HG03135 (cell line): ENCODE results near the gene CELSR1.
"Not testable (repeated sequence)": the region's sequence is repeated elsewhere in the genome, so short reads cannot be mapped to it uniquely, and the experiment has no call there.

Experiments
- ATAC-seq: cut with Tn5 transposase; IDR thresholded peaks from one replicate; pipeline ENCODE4 v1.9.1; 2021; ENCODE audit warnings: mild to moderate bottlenecking, moderate library complexity; ENCODE audit not compliant: unreplicated experiment

CELSR1 gene

GRCh38 chr22:46402505-46402904 lies 134.9 kb downstream of the CELSR1 start:
- ATAC-seq: no peak

- ATAC-seq: no peak
Observed at GRCh38 chr22:46401370-46401769, 136.1 kb downstream of the CELSR1 start.

DNA sequence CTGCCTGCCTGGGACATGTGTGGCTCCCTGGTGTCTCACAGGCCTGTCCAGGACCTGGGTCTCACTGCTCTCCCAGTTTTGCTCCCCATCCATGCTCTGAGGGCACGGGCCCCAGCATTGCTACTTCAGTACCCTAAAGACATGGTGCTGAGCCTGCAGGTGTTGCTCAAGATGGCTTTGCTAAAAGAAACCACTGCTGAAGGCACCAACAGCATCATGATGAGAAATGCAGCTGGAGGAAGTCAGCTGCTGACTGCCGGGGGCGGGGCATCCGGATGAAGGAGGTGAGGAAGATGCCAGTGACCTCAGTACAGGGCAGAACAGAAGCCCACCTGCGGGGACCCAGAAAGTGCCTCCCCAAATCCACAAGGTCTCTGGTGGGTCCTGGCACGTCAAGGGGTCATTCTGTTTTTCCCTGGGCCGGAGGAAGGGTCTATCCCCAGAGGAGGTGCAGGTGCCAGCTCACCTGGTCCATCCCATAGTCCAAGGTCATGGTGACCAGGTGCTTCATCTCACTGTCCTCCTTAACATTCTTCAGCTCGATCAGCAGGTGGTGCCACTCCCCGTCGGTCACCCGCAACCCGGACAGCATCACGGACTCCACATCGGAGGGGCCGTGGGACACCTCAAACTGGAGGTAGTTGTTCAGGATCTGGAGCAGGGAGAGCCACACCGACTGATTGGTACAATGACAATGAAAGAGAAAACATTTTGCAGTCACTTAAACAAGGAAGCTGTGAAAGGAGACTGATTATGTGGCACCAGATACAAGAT lies 138.0 kb downstream of the CELSR1 start:
- ATAC-seq: no peak

DNA sequence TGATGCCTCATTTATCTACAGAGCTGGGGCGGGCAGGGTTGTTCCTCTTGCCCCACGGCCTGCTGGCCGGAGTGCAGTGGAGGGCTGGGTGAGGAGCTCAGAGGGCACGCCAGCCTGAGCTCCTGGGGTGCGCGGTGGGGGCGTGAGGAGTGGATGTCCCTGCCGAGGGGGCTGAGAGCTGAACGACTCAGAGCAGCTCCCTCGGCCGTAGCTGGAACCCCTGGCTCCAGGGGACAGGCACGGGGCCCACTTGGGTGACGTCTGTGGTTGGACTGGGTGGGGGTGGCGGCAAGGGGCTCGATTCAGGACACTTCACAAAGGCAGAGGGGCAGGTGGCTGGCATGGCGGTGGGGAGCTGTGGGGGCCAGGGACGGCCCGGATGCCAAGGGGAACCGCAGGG lies 139.5 kb downstream of the CELSR1 start:
- no peak for ATAC-seq

- ATAC-seq: no peak
Observed at GRCh38 chr22:46397514-46397913, 139.9 kb downstream of the CELSR1 start.

DNA sequence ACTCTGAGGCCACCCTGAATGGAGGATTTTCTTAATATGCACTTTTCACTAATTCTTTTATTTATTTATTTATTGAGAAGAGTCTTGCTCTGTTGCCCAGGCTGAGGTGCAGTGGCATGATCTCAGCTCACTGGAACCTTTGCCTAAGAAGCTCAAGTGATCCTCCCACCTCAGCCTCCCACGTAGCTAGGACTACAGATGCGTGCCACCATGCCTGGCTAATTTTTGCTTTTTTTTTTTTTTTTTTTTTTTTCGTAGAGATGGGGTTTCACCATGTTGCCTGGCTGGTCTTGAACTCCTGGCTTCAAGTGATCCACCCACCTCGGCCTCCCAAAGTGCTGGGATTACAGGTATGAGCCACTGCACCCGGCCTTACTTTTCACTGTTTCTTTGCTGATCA lies 140.4 kb downstream of the CELSR1 start:
- ATAC-seq: not testable (repeated sequence)

DNA sequence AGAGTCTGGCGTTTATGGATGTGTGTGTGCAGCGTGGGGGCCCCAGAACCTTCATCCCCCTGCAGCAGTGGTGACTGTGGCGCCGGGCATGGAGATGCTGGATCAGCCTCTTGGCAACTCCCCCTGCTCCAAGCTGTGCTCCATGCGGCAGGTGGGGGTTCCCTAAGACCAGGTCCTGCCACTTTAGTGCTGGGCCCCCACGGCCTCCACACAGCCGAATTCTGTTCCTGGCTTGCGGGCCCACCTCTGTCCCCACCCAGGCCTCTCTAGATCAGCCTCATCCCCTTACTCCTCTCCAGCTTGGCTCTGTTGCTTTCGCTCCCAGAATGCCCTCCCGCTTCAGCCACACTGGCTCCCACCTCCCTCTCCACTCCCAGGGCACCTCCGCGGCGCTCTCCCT lies 142.3 kb downstream of the CELSR1 start:
- no peak for ATAC-seq

GRCh38 chr22:46394622-46395021 lies 142.8 kb downstream of the CELSR1 start:
- ATAC-seq: no peak

DNA sequence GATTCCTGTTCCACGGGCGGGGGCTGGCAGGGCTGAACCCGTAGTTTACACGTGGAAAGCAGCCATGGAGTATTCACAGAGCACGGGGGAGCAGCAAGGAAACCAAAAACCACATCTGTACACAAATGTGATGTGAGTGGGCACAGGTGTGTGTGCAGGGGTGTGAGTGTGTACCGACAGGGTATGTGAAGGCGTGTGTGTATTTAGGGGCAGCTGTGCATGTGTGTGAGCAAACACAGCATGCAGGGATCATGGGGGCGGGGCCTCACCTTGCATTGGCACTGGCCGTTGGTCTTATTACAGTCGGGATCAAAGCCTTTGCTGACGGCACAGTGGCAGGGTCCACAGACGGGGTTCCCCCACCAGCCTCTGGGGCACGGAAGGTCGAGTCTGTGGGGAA lies 143.5 kb downstream of the CELSR1 start:
- ATAC-seq: no peak

DNA sequence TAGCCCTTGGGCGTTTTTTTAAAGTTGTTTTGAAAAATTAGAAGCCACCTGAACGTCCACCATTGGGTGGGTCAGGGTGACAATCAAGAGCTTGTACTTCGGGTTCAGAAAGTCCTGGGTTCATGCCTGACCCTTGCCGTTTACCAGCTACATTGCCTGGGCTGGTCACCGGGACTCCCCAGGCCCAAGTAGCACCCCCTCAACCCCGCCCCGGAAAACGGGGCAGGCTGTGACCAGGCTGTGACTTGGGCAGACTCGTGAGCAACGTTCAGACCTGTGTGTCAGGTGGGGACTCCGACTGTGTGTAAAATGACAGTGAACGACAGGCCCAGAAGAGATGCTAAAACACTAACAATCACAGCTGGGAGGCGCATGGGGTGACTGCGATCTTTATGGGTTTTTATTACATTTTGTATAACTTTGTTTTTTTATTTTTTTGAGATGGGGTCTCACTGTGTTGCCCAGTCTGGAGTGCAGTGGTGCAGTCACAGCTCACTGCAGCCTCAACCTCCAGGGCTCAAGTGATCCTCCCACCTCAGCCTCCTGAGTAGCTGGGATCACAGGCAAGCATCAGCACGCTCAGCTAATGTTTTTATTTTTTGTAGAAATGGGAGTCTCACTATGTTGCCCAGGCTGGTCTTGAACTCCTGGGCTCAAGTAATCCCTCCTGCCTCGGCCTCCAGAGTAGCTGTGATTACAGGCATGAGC lies 145.1 kb downstream of the CELSR1 start:
- no peak for ATAC-seq

DNA sequence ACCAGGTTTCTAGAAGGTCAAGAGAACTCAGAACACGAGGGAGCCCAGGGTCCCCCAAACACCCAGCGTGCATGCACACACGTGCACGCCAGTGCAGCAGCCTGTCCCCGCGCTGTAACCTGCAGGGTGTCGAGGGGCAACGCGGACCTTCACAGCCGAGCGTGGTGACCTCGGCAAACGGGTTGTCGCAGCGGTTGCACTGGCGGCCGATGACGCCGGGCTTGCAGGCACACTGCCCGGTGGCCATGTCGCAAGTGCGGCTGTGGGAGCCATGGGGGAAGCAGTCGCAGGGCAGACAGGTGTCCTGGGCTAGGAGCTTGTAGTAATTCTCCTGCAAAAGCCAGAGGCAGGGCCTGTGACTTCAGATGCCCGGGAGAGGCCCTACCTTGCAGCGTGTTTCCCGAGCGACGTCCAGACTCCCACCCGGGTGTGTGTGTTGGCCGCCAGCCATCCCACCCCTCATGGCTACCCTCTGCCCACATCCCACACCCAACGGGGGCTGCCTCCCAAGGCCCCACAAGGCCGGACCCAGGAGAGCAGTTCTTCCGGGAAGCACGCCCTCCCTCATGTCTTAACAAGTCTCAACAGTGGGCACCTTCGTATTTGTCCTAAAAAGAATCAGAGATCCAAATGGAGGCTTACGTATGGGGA lies 145.8 kb downstream of the CELSR1 start:
- ATAC-seq: no peak

DNA sequence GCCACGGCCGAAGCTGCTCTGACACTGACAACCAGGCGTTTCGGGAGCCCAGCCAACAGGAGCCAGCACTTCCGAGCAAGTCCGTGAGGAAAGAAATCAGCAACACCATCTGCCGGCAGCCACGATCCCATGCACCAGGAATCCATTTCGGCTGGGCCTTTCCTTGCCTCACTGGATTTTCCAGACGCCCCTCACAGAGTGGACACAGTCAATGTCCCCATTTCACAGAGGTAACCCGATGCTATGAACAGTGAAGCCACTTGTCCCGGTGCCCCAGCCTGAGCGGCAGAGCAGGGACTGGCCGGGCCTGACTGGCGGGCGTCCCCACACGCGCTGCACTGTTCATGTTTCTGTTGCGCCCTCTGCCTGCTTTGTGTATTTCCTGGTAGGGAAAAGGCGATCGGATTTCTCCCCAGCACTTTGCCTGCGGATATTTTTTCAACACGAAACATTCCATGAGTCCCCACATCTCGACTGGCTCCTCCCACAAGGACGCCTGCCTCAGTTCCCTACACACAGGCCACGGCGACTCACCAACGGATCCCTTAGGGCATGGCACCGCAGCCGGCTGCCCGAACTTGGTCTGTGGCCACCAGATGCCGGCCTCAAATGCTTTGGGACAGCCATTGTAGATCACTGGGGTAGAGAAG lies 146.6 kb downstream of the CELSR1 start:
- no peak for ATAC-seq

DNA sequence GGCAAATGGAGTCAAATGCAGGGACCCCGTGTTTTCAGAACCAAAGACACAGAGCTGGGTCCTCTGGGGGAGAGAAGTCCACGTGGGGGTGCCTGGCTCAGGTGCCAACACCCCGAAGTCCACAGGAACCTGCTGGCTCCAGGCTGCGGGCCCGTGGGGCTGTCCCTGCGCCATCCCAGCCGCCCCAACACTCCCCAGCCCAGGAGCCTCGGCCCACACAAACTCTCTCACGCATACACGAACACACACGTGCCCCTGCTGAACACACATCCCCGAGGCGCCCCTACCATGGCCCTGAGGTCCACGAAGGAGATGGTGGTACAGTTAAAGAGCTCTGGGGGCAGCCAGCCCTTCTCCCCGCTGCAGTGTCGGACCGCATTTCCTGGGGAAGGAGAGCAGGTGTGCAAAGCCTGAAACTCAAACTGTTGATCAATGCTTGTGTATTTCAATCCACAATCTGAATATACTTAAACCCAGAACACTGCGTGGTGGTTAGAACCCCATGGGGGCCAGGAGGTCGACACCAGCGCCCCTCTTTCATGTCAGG lies 147.2 kb downstream of the CELSR1 start:
- no peak for ATAC-seq

DNA sequence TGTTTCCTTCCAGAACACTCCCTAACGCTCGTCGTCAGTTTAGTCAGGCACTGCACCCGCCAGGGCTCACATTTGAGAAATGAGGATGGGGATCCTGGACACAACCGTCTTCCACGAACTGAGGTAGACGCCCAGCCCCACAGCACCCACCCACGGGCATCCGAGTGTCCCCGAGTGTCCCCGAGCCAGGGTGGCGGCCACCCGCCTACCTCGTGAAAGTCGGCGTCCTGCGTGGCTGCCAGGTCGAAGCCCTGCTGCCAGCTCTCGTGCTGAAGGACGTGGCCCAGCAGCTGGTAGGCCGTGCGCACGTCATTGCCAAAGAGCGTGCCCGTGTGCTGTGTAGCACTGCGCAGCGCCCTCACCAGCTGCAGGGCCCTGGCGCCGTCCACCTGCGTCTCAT lies 148.3 kb downstream of the CELSR1 start:
- no peak for ATAC-seq

DNA sequence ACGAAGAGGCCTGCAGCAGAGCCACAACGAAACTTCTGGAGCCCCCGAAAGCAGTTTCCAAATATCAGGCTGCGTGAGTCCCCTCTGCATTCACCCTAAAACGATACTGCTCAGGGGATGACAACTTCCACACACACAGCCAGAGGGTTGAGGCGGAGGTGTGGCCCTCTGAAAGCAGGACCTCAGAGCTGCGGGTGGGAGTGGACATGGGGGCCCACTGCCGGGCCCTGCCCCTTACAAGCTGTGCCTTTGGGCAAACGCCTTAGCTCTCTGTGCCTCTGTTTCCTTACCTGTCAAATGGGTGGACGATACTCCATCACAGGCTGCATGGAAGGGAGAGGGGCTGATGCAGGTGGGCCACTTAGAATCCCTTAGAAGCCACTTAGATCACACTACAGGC lies 148.8 kb downstream of the CELSR1 start:
- ATAC-seq: no peak

- no peak for ATAC-seq
Observed at GRCh38 chr22:46387748-46388147, 149.7 kb downstream of the CELSR1 start.

- ATAC-seq: no peak
Observed at GRCh38 chr22:46386312-46386711, 151.1 kb downstream of the CELSR1 start.

DNA sequence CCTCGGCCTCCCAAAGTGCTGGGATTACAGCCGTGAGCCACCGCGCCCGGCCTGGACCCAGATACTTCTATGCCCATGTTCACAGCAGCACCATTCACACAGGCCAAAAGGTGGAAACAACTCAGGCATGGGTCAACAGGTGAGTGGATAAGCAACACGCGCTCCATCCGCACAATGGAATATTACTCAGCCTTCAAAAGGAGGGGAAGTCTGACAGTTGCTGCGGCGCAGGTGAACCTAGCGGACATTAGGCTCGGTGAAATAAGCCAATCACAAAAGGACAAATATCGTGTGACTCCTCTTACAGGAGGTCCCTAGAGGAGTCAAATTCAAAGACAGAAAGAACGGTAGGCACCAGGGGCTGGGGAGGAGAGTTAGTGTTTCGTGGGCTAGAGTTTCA lies 154.9 kb downstream of the CELSR1 start:
- ATAC-seq: no peak

GRCh38 chr22:46381731-46382130 lies 155.7 kb downstream of the CELSR1 start:
- ATAC-seq: no peak

- ATAC-seq: no peak
Observed at GRCh38 chr22:46381142-46381541, 156.3 kb downstream of the CELSR1 start.

GRCh38 chr22:46380581-46380980 lies 156.8 kb downstream of the CELSR1 start:
- ATAC-seq: no peak
